Trophoblast cell (in vitro differentiated cells and primary cell): ENCODE measurements around the gene THSD4.
A peak's percentile ranks its signal among the peaks of the same experiment; 100 is the strongest.

Experiments used
- DNase-seq, 2 donors: peaks; one replicate each; pipeline ENCODE4 v3.0.0-alpha.2; 2016
- H2AFZ ChIP-seq: 2 replicates; pipeline ENCODE4 v1.6.1; 2013; ENCODE audit warnings: low read length, moderate library complexity, mild to moderate bottlenecking; ENCODE audit not compliant: insufficient read depth, poor library complexity
- H2AK5ac ChIP-seq: 2 replicates; pipeline ENCODE4 v1.6.1; 2013; ENCODE audit warnings: mild to moderate bottlenecking, low read length
- H2BK120ac ChIP-seq: 2 replicates; pipeline ENCODE4 v1.6.1; 2013; ENCODE audit warnings: low read length, mild to moderate bottlenecking, moderate library complexity; ENCODE audit not compliant: insufficient read depth, poor library complexity
- H2BK12ac ChIP-seq: 2 replicates; pipeline ENCODE4 v1.6.1; 2013; ENCODE audit warnings: mild to moderate bottlenecking, low read length, moderate library complexity
- H2BK5ac ChIP-seq: 2 replicates; pipeline ENCODE4 v1.6.1; 2013; ENCODE audit warnings: low read length, low read depth, moderate library complexity, mild to moderate bottlenecking; ENCODE audit not compliant: poor library complexity
- H3K14ac ChIP-seq: 2 replicates; pipeline ENCODE4 v1.6.1; 2013; ENCODE audit warnings: mild to moderate bottlenecking, low read length
- H3K18ac ChIP-seq: 2 replicates; pipeline ENCODE4 v1.6.1; 2013; ENCODE audit warnings: mild to moderate bottlenecking, low read length
- H3K23ac ChIP-seq: 2 replicates; pipeline ENCODE4 v1.6.1; 2013; ENCODE audit warnings: low read length
- H3K27ac ChIP-seq: 2 replicates; pipeline ENCODE4 v1.5.1; 2013; ENCODE audit warnings: low read depth, mild to moderate bottlenecking, inconsistent platforms, low read length, moderate library complexity
- H3K27me3 ChIP-seq: 2 replicates; pipeline ENCODE4 v1.6.1; 2013; ENCODE audit warnings: inconsistent platforms, mild to moderate bottlenecking, low read length, moderate library complexity; ENCODE audit not compliant: insufficient read depth
- H3K36me3 ChIP-seq, 2 experiments: 1 replicate in 1 of 2; 2 replicates in 1 of 2; pipeline ENCODE4 v1.6.1; 2013; ENCODE audit warnings: low read length in 2 of 2, mild to moderate bottlenecking in 2 of 2, moderate library complexity in 1 of 2; ENCODE audit not compliant: insufficient read depth in 2 of 2, control insufficient read depth in 1 of 2
- H3K4ac ChIP-seq: 2 replicates; pipeline ENCODE4 v1.6.1; 2013; ENCODE audit warnings: low read depth, mild to moderate bottlenecking, low read length, moderate library complexity
- H3K4me1 ChIP-seq, 2 experiments: 1 replicate in 1 of 2; 2 replicates in 1 of 2; pipeline ENCODE4 v1.6.1; 2013; ENCODE audit warnings: low read length in 2 of 2, mild to moderate bottlenecking in 2 of 2, moderate library complexity in 1 of 2; ENCODE audit not compliant: insufficient read depth in 2 of 2, control insufficient read depth in 1 of 2
- H3K4me2 ChIP-seq: 2 replicates; pipeline ENCODE4 v1.6.1; 2013; ENCODE audit warnings: inconsistent platforms, mild to moderate bottlenecking, low read length, moderate library complexity
- H3K4me3 ChIP-seq: 2 replicates; pipeline ENCODE4 v1.5.1; 2013; ENCODE audit warnings: mild to moderate bottlenecking, low read depth, low read length, inconsistent platforms
- H3K79me1 ChIP-seq: one replicate; pipeline ENCODE4 v1.6.1; 2013; ENCODE audit warnings: low read length
- H3K79me2 ChIP-seq: 2 replicates; pipeline ENCODE4 v1.6.1; 2013; ENCODE audit warnings: low read length, mild to moderate bottlenecking; ENCODE audit not compliant: control insufficient read depth, insufficient read depth, poor library complexity
- H3K9ac ChIP-seq: 2 replicates; pipeline ENCODE4 v1.6.1; 2013; ENCODE audit warnings: mild to moderate bottlenecking, low read length
- H3K9me3 ChIP-seq: 2 replicates; pipeline ENCODE4 v1.6.1; 2013; ENCODE audit warnings: low read depth, mild to moderate bottlenecking, control low read depth, inconsistent platforms, low read length; ENCODE audit not compliant: insufficient read depth
- H4K12ac ChIP-seq: 2 replicates; pipeline ENCODE4 v1.6.1; 2013; ENCODE audit warnings: low read depth, mild to moderate bottlenecking, low read length, moderate library complexity
- H4K8ac ChIP-seq: 2 replicates; pipeline ENCODE4 v1.6.1; 2013; ENCODE audit warnings: low read depth, mild to moderate bottlenecking, low read length, moderate library complexity
- H4K91ac ChIP-seq: one replicate; pipeline ENCODE4 v1.6.1; 2013; ENCODE audit warnings: low read depth, mild to moderate bottlenecking, low read length, moderate library complexity
- WGBS: extraction: QIAGEN DNeasy Blood & Tissue Kit; methylation state at CpG from one replicate; pipeline ENCODE4 v1.1.7; 2013; ENCODE audit warnings: missing lambda C conversion rate; ENCODE audit not compliant: insufficient read length, insufficient coverage; ENCODE audit errors: extremely low coverage; 5-methylcytosine and 5-hydroxymethylcytosine counted together

Gene THSD4

DNA sequence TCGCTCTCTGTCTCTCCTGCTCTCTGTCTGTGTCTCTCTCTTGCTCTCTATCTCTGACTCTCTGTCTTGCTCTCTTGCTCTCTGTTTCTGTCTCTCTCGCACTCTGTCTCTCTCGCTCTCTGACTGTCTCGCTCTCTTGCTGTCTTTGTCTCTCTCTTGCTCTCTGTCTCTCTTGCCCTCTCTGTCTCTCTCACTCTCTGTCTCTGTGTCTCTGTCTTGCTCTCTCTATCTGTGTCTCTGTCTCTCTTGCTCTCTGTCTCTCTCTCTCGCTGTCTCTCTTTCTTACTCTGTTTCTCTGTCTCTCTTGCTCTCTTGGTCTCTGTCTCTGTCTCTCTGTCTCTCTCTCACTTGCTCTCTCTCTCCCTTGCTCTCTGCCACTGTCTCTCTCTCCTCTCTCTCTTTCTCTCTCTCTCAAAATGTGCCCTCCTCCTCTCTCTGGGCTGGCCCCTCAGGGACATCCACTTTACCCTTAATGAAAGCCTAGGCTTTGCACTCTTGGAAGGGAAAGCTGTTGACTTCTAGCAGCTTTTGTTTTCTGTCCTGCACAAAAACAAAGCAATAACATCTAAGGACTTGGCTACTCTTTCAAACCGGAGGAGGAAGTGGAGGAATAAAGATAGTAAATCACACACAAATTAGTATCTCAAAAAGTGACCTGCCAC lies 621.1 kb downstream of the THSD4 start:
- Histone ChIP-seq H4K12ac (no peak overlapping the region), H3K23ac (no peak overlapping the region), H3K79me1 (no peaks in the 10 kb centered on the region), H3K4ac (no peak overlapping the region), H3K4me3 (no peak overlapping the region), H3K18ac (no peak overlapping the region), H4K91ac (no peak overlapping the region), H3K14ac (no peak overlapping the region), H3K27me3 (no peaks in the 10 kb centered on the region), H3K79me2 (no peaks in the 10 kb centered on the region), H3K27ac (no peak overlapping the region), H2AK5ac (no peak overlapping the region), H3K4me2 (no peak overlapping the region), H3K36me3 (no peaks in the 10 kb centered on the region), H2BK5ac (no peak overlapping the region), H3K9me3 (peaks cover 2% of the 10 kb centered on the region), H2BK120ac (no peak overlapping the region), H3K4me1 (no peaks in the 10 kb centered on the region), H2BK12ac (no peak overlapping the region), H4K8ac (no peak overlapping the region), H2AFZ (no peak overlapping the region), H3K9ac (no peak overlapping the region)
- DNase-seq: no peak
- no CpG with 5 or more reads among the region's 6 CpGs for WGBS

DNA sequence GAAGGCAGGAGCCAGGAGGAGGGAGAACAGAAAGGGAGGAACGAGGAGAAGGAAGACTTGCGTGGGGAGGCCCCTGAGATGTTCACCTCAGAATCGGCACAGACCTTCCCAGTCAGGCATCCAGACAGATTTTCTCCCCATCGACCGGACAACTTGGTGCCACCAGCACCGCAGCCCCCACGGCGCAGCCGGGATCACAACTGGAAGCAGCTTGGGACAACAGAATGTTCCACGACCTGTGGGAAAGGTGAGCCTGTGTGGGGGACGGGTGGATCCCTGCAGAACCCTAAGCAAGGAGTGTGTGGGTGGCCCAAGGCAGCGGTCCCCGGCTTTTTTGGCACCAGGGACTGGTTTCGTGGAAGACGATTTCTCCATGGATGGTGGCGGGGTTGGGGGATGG lies 622.5 kb downstream of the THSD4 start:
- no peak overlapping the region for H2AFZ ChIP-seq
- no peaks in the 10 kb centered on the region for H3K4me1 ChIP-seq
- no peaks in the 10 kb centered on the region for H3K79me2 ChIP-seq
- H2BK12ac ChIP-seq: no peak overlapping the region
- H3K27me3 ChIP-seq: no peaks in the 10 kb centered on the region
- no peak overlapping the region for H4K8ac ChIP-seq
- H2BK5ac ChIP-seq: no peak overlapping the region
- H3K14ac ChIP-seq: no peak overlapping the region
- H3K27ac ChIP-seq: no peak overlapping the region
- H3K9ac ChIP-seq: no peak overlapping the region
- H3K18ac ChIP-seq: no peak overlapping the region
- H4K12ac ChIP-seq: no peak overlapping the region
- DNase-seq: no peak
- no CpG with 5 or more reads among the region's 16 CpGs for WGBS
- H2BK120ac ChIP-seq: no peak overlapping the region
- peak overlapping the region; percentile 29 for H3K4me3 ChIP-seq
- H2AK5ac ChIP-seq: no peak overlapping the region
- no peaks in the 10 kb centered on the region for H3K79me1 ChIP-seq
- H3K4ac ChIP-seq: no peak overlapping the region
- H3K36me3 ChIP-seq: no peaks in the 10 kb centered on the region
- H3K4me2 ChIP-seq: no peak overlapping the region
- no peak overlapping the region for H3K23ac ChIP-seq
- peaks cover 2% of the 10 kb centered on the region for H3K9me3 ChIP-seq
- no peak overlapping the region for H4K91ac ChIP-seq

GRCh38 chr15:71739355-71739754 lies 624.1 kb downstream of the THSD4 start:
- Histone ChIP-seq H3K4me2 (no peak overlapping the region), H3K27me3 (no peaks in the 10 kb centered on the region), H2BK12ac (no peak overlapping the region), H3K27ac (no peak overlapping the region), H4K8ac (no peak overlapping the region), H3K4ac (no peak overlapping the region), H2BK5ac (no peak overlapping the region), H3K14ac (no peak overlapping the region), H3K36me3 (no peaks in the 10 kb centered on the region), H2AFZ (no peak overlapping the region), H3K4me3 (no peak overlapping the region), H3K79me1 (no peaks in the 10 kb centered on the region), H4K12ac (no peak overlapping the region), H3K79me2 (no peaks in the 10 kb centered on the region), H3K18ac (no peak overlapping the region), H4K91ac (no peak overlapping the region), H3K9ac (no peak overlapping the region), H2BK120ac (no peak overlapping the region), H3K4me1 (no peaks in the 10 kb centered on the region), H3K9me3 (peaks cover 2% of the 10 kb centered on the region), H3K23ac (no peak overlapping the region), H2AK5ac (no peak overlapping the region)
- no peak for DNase-seq
- WGBS: no CpG with 5 or more reads among the region's 1 CpG

DNA sequence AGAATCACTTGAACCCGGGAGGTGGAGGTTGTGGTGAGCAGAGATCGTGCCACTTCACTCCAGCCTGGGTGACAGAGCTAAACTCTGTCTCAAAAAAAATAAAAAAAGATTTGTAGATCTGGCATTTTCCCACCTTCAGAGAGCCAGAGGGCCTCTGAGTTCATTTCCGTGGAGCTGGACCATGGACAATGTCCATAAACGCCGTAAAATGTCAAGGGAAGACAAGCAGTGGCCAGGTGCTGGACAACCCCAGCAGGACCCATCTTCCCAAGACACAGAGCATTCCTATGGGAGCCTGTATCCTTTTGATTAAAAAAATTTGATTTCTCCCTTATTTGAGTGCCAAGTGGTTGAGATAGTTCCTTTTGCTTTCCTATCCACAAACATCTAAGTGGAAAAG lies 627.7 kb downstream of the THSD4 start:
- no peak overlapping the region for H3K23ac ChIP-seq
- H2BK12ac ChIP-seq: no peak overlapping the region
- H3K18ac ChIP-seq: no peak overlapping the region
- H4K8ac ChIP-seq: no peak overlapping the region
- no peaks in the 10 kb centered on the region for H3K27me3 ChIP-seq
- no peak for DNase-seq
- no peak overlapping the region for H4K12ac ChIP-seq
- no peak overlapping the region for H2BK120ac ChIP-seq
- H3K79me1 ChIP-seq: no peaks in the 10 kb centered on the region
- no peak overlapping the region for H4K91ac ChIP-seq
- H3K4me3 ChIP-seq: no peak overlapping the region
- H3K9ac ChIP-seq: no peak overlapping the region
- H3K4me1 ChIP-seq: no peaks in the 10 kb centered on the region
- no peak overlapping the region for H2AFZ ChIP-seq
- H3K79me2 ChIP-seq: no peaks in the 10 kb centered on the region
- no peak overlapping the region for H2AK5ac ChIP-seq
- no peak overlapping the region for H3K4me2 ChIP-seq
- no peaks in the 10 kb centered on the region for H3K36me3 ChIP-seq
- no CpG with 5 or more reads among the region's 5 CpGs for WGBS
- no peak overlapping the region for H3K14ac ChIP-seq
- H3K27ac ChIP-seq: no peak overlapping the region
- H3K4ac ChIP-seq: no peak overlapping the region
- H2BK5ac ChIP-seq: no peak overlapping the region
- no peaks in the 10 kb centered on the region for H3K9me3 ChIP-seq
